ENCODE data around the gene NAA60. TPM values are rescaled to one million over a fixed set of nuclear protein-coding genes. Genes with fewer than 3 reads are reported as not detected.

The NAA60 gene
- total and polyA plus RNA-seq, 2 of the 13 experiments (the other 11 are each of a cell fraction or from before 2014, with no cell fraction given) = 14.7 to 32.0 TPM

DNA sequence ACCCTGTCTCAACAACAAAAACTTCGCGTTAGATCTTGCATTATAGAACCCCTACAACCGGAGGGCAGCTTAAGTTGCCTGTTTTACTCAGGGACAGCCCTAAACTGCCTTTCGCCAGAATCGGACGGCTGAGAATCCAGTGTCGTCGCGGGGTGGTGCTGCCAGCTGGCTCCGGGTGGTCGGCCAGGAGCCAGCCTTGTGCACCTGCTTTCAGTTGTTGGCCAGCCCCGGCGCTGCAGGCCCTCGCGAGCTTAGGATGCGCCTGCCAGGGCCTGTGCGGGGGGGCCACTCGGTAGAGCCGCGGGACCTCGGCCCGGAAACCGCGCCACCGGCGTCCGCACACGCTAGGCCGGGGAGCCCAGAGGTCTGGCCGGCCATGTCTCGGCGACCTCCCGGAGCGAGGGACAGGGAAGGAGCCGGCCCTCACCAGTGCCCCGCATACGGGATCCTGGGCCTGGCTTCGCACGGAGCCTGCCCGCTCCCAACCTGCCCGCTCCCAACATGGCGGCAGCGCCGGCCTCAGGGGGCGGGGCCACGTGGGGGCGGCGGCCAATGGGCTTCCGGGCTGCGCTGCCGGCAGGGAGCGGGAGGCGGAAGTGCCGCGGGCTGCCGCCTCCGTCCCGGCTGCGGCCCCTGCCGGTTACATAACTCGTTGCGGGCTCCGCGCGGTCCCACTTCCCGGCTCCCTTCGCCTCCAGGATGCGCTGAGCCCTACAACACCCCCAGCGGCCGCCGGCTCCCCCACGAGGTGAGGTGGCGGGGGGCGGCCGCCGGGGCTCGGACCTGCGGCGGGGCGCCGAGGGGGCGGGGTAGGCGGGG, 14.2 kb downstream of the NAA60 start (continued):
- TF ChIP-seq, protein P1, sequence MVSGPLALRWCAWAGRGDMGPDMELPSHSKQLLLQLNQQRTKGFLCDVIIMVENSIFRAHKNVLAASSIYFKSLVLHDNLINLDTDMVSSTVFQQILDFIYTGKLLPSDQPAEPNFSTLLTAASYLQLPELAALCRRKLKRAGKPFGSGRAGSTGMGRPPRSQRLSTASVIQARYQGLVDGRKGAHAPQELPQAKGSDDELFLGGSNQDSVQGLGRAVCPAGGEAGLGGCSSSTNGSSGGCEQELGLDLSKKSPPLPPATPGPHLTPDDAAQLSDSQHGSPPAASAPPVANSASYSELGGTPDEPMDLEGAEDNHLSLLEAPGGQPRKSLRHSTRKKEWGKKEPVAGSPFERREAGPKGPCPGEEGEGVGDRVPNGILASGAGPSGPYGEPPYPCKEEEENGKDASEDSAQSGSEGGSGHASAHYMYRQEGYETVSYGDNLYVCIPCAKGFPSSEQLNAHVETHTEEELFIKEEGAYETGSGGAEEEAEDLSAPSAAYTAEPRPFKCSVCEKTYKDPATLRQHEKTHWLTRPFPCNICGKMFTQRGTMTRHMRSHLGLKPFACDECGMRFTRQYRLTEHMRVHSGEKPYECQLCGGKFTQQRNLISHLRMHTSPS (CRISPR knock-in tag; IDR thresholded peaks at IDR 0.05; ENCODE audit: low read depth) = peak; percentile 72; the same call in 1 of the 2 replicates
- TF ChIP-seq EEA1 (CRISPR knock-in tag; IDR thresholded peaks at IDR 0.05; ENCODE audit: borderline replicate concordance) = no peak
- peak; percentile 89 for TF ChIP-seq TARDBP (CRISPR knock-in tag; IDR thresholded peaks at IDR 0.05)
- TF ChIP-seq, protein P2, sequence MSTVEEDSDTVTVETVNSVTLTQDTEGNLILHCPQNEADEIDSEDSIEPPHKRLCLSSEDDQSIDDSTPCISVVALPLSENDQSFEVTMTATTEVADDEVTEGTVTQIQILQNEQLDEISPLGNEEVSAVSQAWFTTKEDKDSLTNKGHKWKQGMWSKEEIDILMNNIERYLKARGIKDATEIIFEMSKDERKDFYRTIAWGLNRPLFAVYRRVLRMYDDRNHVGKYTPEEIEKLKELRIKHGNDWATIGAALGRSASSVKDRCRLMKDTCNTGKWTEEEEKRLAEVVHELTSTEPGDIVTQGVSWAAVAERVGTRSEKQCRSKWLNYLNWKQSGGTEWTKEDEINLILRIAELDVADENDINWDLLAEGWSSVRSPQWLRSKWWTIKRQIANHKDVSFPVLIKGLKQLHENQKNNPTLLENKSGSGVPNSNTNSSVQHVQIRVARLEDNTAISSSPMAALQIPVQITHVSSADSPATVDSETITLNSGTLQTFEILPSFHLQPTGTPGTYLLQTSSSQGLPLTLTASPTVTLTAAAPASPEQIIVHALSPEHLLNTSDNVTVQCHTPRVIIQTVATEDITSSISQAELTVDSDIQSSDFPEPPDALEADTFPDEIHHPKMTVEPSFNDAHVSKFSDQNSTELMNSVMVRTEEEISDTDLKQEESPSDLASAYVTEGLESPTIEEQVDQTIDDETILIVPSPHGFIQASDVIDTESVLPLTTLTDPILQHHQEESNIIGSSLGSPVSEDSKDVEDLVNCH (CRISPR knock-in tag; IDR thresholded peaks at IDR 0.05) = no peak
- TF ChIP-seq, protein P3, sequence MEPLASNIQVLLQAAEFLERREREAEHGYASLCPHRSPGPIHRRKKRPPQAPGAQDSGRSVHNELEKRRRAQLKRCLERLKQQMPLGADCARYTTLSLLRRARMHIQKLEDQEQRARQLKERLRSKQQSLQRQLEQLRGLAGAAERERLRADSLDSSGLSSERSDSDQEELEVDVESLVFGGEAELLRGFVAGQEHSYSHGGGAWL (CRISPR knock-in tag; IDR thresholded peaks at IDR 0.05) = peak; percentile 91
- TF ChIP-seq RARA (CRISPR knock-in tag; IDR thresholded peaks at IDR 0.05) = peak; percentile 5; the same call in 1 of the 2 replicates
- TF ChIP-seq, protein P4, sequence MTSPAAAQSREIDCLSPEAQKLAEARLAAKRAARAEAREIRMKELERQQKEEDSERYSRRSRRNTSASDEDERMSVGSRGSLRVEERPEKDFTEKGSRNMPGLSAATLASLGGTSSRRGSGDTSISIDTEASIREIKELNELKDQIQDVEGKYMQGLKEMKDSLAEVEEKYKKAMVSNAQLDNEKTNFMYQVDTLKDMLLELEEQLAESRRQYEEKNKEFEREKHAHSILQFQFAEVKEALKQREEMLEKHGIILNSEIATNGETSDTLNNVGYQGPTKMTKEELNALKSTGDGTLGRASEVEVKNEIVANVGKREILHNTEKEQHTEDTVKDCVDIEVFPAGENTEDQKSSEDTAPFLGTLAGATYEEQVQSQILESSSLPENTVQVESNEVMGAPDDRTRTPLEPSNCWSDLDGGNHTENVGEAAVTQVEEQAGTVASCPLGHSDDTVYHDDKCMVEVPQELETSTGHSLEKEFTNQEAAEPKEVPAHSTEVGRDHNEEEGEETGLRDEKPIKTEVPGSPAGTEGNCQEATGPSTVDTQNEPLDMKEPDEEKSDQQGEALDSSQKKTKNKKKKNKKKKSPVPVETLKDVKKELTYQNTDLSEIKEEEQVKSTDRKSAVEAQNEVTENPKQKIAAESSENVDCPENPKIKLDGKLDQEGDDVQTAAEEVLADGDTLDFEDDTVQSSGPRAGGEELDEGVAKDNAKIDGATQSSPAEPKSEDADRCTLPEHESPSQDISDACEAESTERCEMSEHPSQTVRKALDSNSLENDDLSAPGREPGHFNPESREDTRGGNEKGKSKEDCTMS (CRISPR knock-in tag; conservative IDR thresholded peaks at IDR 0.05) = no peak
- peak; percentile 92 for TF ChIP-seq RBM39 (IDR thresholded peaks at IDR 0.05; ENCODE audit: low read depth, low read length, poor library complexity, severe bottlenecking)
- TF ChIP-seq ETV5 (CRISPR knock-in tag; IDR thresholded peaks at IDR 0.05; ENCODE audit: borderline replicate concordance) = no peak; the same call in 1 of the 2 replicates
- TF ChIP-seq, protein P5, sequence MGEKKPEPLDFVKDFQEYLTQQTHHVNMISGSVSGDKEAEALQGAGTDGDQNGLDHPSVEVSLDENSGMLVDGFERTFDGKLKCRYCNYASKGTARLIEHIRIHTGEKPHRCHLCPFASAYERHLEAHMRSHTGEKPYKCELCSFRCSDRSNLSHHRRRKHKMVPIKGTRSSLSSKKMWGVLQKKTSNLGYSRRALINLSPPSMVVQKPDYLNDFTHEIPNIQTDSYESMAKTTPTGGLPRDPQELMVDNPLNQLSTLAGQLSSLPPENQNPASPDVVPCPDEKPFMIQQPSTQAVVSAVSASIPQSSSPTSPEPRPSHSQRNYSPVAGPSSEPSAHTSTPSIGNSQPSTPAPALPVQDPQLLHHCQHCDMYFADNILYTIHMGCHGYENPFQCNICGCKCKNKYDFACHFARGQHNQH (CRISPR knock-in tag; IDR thresholded peaks at IDR 0.05) = peak; percentile 79
- TF ChIP-seq, protein P6, sequence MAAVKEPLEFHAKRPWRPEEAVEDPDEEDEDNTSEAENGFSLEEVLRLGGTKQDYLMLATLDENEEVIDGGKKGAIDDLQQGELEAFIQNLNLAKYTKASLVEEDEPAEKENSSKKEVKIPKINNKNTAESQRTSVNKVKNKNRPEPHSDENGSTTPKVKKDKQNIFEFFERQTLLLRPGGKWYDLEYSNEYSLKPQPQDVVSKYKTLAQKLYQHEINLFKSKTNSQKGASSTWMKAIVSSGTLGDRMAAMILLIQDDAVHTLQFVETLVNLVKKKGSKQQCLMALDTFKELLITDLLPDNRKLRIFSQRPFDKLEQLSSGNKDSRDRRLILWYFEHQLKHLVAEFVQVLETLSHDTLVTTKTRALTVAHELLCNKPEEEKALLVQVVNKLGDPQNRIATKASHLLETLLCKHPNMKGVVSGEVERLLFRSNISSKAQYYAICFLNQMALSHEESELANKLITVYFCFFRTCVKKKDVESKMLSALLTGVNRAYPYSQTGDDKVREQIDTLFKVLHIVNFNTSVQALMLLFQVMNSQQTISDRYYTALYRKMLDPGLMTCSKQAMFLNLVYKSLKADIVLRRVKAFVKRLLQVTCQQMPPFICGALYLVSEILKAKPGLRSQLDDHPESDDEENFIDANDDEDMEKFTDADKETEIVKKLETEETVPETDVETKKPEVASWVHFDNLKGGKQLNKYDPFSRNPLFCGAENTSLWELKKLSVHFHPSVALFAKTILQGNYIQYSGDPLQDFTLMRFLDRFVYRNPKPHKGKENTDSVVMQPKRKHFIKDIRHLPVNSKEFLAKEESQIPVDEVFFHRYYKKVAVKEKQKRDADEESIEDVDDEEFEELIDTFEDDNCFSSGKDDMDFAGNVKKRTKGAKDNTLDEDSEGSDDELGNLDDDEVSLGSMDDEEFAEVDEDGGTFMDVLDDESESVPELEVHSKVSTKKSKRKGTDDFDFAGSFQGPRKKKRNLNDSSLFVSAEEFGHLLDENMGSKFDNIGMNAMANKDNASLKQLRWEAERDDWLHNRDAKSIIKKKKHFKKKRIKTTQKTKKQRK (IDR thresholded peaks at IDR 0.05; ENCODE audit: low read length) = no peak
- no peak for TF ChIP-seq ZBTB7A (CRISPR knock-in tag; IDR thresholded peaks at IDR 0.05)
- no peak for TF ChIP-seq EHMT2 (IDR thresholded peaks at IDR 0.05; ENCODE audit: borderline replicate concordance, low read depth, low read length)
- no peak for TF ChIP-seq NBN (conservative IDR thresholded peaks at IDR 0.05)
- TF ChIP-seq SRSF9 (IDR thresholded peaks at IDR 0.05; ENCODE audit: borderline replicate concordance, insufficient read depth, low read depth, low read length, poor library complexity, severe bottlenecking) = no peak
